Panc1 (cell line): ENCODE data around the gene FAM163A. TPM values are rescaled to one million over a fixed set of nuclear protein-coding genes. Genes with fewer than 3 reads are reported as not detected.

Source experiments
- ATAC-seq: fragments of 200-7000 bp; cut with Tn5 transposase; 2 replicates; pipeline ENCODE4 v1.9.1; 2020; ENCODE audit warnings: mild to moderate bottlenecking, moderate library complexity
- BruUV-seq: library from RNA; stranded (reverse); fragments of 400-500 nt; replicated peaks from 2 replicates; lab custom pipeline; 2021; lab: Mats Ljungman, UMichigan
- CTCF ChIA-PET: fragments of 300-600 bp; sonication (Branson Sonifier 250); formaldehyde crosslinking; loops from one replicate; lab custom pipeline; 2022; ENCODE audit warnings: antibody characterized with exemption; lab: Charles Lee
- POLR2A ChIA-PET: fragments of 300-600 bp; sonication (Branson Sonifier 250); formaldehyde crosslinking; loops from one replicate; lab custom pipeline; 2022; ENCODE audit warnings: antibody characterized with exemption; lab: Charles Lee
- DNase-seq: peaks from one replicate; pipeline ENCODE4 v3.0.0-alpha.2; 2010; ENCODE audit warnings: low read depth, low spot score
- H3K27ac ChIP-seq: 2 replicates; pipeline ENCODE4 v1.5.1; 2011; ENCODE audit warnings: mild to moderate bottlenecking, low read length, inconsistent platforms
- H3K27me3 ChIP-seq: fragments of 200-500 bp; sonication (Bioruptor generic); 2 replicates; pipeline ENCODE4 v1.6.0; 2014; ENCODE audit warnings: low read length, inconsistent platforms; ENCODE audit not compliant: control insufficient read depth, insufficient read depth
- H3K36me3 ChIP-seq: fragments of 200-500 bp; sonication (Bioruptor generic); 2 replicates; pipeline ENCODE4 v1.5.1; 2014; ENCODE audit warnings: inconsistent platforms, mild to moderate bottlenecking, low read length, moderate library complexity; ENCODE audit not compliant: control insufficient read depth, insufficient read depth
- H3K4me1 ChIP-seq: 2 replicates; pipeline ENCODE4 v1.5.1; 2011; ENCODE audit warnings: inconsistent platforms, mild to moderate bottlenecking, low read length, moderate library complexity; ENCODE audit not compliant: control insufficient read depth, insufficient read depth
- H3K4me3 ChIP-seq, 2 experiments: 2 replicates each; pipeline ENCODE4 v1.5.1; 2011 to 2012; ENCODE audit warnings: low read depth in 2 of 2, low read length in 2 of 2, mild to moderate bottlenecking in 2 of 2, inconsistent platforms in 1 of 2, moderate library complexity in 1 of 2
- H3K9me3 ChIP-seq: fragments of 200-500 bp; sonication (Bioruptor generic); 2 replicates; pipeline ENCODE4 v1.5.1; 2014; ENCODE audit warnings: low read depth, mild to moderate bottlenecking, inconsistent platforms, low read length, moderate library complexity; ENCODE audit not compliant: control insufficient read depth, insufficient read depth
- CTCF ChIP-seq: fragments of 450-650 bp; IDR thresholded peaks from 2 replicates; pipeline ENCODE4 v1.5.1; 2017; ENCODE audit warnings: mild to moderate bottlenecking
- POLR2AphosphoS5 ChIP-seq: IDR thresholded peaks from 2 replicates; pipeline ENCODE4 v1.6.1; 2012; ENCODE audit warnings: mild to moderate bottlenecking, low read depth, low read length, moderate library complexity
- SIN3A ChIP-seq: IDR thresholded peaks from 2 replicates; pipeline ENCODE4 v1.6.1; 2012; ENCODE audit warnings: low read depth, mild to moderate bottlenecking, low read length, moderate library complexity, borderline replicate concordance; ENCODE audit not compliant: insufficient read depth
- TCF7L2 ChIP-seq: IDR thresholded peaks from 2 replicates; pipeline ENCODE4 v1.6.1; 2011; ENCODE audit warnings: mild to moderate bottlenecking, low read depth, low read length, inconsistent platforms
- in situ Hi-C: cut with HindIII; loops from 2 replicates; pipeline ENCODE4 v1.10.0; 2016; ENCODE audit warnings: low sequenced_read_pairs, low pct_unique_long_range_greater_than_20kb
- intact Hi-C: fragments of 100-400 bp; cut with micrococcal nuclease; formaldehyde crosslinking; loops from one replicate; pipeline ENCODE4 v1.10.0; 2022; ENCODE audit not compliant: unreplicated experiment
- total RNA-seq: library from RNA; stranded (reverse); gene quantifications from one replicate; pipeline ENCODE4 v1.2.1, GENCODE V29; 2021; ENCODE audit not compliant: unreplicated experiment
- TF ChIP-seq, protein P1 (sequence below), 2 experiments: IDR thresholded peaks; 2 replicates each; pipeline ENCODE4 v1.6.1; 2011 to 2012; ENCODE audit warnings: low read depth in 2 of 2, control low read depth in 1 of 2, low read length in 1 of 2, mild to moderate bottlenecking in 1 of 2, moderate library complexity in 1 of 2; ENCODE audit not compliant: insufficient read depth in 1 of 2

Gene FAM163A
- total RNA-seq, 1 experiment from 2014 or later: not detected

GRCh38 chr1:179800481-179800880 lies 57.4 kb downstream of the FAM163A start:
- no peak for ATAC-seq
- TF ChIP-seq TCF7L2: no peak
- TF ChIP-seq SIN3A: no peak
- TF ChIP-seq POLR2AphosphoS5: no peak
- no peak for TF ChIP-seq CTCF
- TF ChIP-seq, protein P1, sequence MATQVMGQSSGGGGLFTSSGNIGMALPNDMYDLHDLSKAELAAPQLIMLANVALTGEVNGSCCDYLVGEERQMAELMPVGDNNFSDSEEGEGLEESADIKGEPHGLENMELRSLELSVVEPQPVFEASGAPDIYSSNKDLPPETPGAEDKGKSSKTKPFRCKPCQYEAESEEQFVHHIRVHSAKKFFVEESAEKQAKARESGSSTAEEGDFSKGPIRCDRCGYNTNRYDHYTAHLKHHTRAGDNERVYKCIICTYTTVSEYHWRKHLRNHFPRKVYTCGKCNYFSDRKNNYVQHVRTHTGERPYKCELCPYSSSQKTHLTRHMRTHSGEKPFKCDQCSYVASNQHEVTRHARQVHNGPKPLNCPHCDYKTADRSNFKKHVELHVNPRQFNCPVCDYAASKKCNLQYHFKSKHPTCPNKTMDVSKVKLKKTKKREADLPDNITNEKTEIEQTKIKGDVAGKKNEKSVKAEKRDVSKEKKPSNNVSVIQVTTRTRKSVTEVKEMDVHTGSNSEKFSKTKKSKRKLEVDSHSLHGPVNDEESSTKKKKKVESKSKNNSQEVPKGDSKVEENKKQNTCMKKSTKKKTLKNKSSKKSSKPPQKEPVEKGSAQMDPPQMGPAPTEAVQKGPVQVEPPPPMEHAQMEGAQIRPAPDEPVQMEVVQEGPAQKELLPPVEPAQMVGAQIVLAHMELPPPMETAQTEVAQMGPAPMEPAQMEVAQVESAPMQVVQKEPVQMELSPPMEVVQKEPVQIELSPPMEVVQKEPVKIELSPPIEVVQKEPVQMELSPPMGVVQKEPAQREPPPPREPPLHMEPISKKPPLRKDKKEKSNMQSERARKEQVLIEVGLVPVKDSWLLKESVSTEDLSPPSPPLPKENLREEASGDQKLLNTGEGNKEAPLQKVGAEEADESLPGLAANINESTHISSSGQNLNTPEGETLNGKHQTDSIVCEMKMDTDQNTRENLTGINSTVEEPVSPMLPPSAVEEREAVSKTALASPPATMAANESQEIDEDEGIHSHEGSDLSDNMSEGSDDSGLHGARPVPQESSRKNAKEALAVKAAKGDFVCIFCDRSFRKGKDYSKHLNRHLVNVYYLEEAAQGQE (IDR thresholded peaks at IDR 0.05; ENCODE audit: insufficient read depth in 1 of 2, low read depth in 2 of 2, low read length in 1 of 2): no peak
- intact Hi-C loops: no loop called here
- in situ Hi-C loops: no loop called here
- Histone ChIP-seq H3K27ac (no peak overlapping the region), H3K36me3 (no peaks in the 10 kb centered on the region), H3K4me1 (no peaks in the 10 kb centered on the region), H3K4me3 (no peak overlapping the region), H3K27me3 (0 out of 2 replicates have a peak, but pooled peaks cover 3% of the 10 kb centered on the region), H3K9me3 (no peaks in the 10 kb centered on the region)
- no peak for DNase-seq
- CTCF ChIA-PET: interaction anchor here (0.9 kb wide), 1 partner anchor 9 kb away, joined by 3 read pairs; no protein-coding TSS in a partner anchor
- POLR2A ChIA-PET: no interaction called here
- BruUV-seq: no TSS peak

GRCh38 chr1:179803104-179803503 lies 60.0 kb downstream of the FAM163A start:
- BruUV-seq: no TSS peak
- DNase-seq (no peak), ATAC-seq (no peak)
- ChIA-PET POLR2A (no interaction called here), CTCF (no interaction called here)
- no peaks in the 10 kb centered on the region for H3K9me3 ChIP-seq
- no peaks in the 10 kb centered on the region for H3K36me3 ChIP-seq
- H3K4me1 ChIP-seq: no peaks in the 10 kb centered on the region
- intact Hi-C loops (no loop called here), in situ Hi-C loops (no loop called here)
- H3K27ac ChIP-seq: no peak overlapping the region
- H3K4me3 ChIP-seq: no peak overlapping the region
- TF ChIP-seq SIN3A: no peak
- no peak for TF ChIP-seq TCF7L2
- TF ChIP-seq CTCF: no peak
- TF ChIP-seq, protein P1 (IDR thresholded peaks at IDR 0.05; ENCODE audit: insufficient read depth in 1 of 2, low read depth in 2 of 2, low read length in 1 of 2): no peak
- TF ChIP-seq POLR2AphosphoS5: no peak
- H3K27me3 ChIP-seq: 0 out of 2 replicates have a peak, but pooled peaks cover 3% of the 10 kb centered on the region
